ENCODE data around the gene ZNF560.

The ZNF560 gene

GRCh38 chr19:9531933-9532332, 33.5 kb upstream of the ZNF560 start:
- TF ChIP-seq CTCF (IDR thresholded peaks at IDR 0.05) = no peak
- H3K36me3 ChIP-seq = peaks cover 78% of the 10 kb centered on the region
- H3K27me3 ChIP-seq = no peaks in the 10 kb centered on the region
- no peaks in the 10 kb centered on the region for H3K4me1 ChIP-seq (ENCODE audit: control insufficient read depth in 1 of 2, insufficient read depth in 1 of 2, low read depth in 1 of 2, low read length in 1 of 2)
- H3K9me3 ChIP-seq = peaks cover 46% of the 10 kb centered on the region
- no peak overlapping the region for H3K27ac ChIP-seq
- H3K4me3 ChIP-seq (ENCODE audit: low read depth in 1 of 2, low read length in 1 of 2) = no peak overlapping the region

GRCh38 chr19:9528757-9529336, 30.4 kb upstream of the ZNF560 start:
- TF ChIP-seq CTCF (IDR thresholded peaks at IDR 0.05) = no peak
- no peak overlapping the region for H3K27ac ChIP-seq
- H3K36me3 ChIP-seq = peaks cover 54% of the 10 kb centered on the region
- no peaks in the 10 kb centered on the region for H3K27me3 ChIP-seq
- no peak overlapping the region for H3K4me3 ChIP-seq (ENCODE audit: low read depth in 1 of 2, low read length in 1 of 2)
- no peaks in the 10 kb centered on the region for H3K4me1 ChIP-seq (ENCODE audit: control insufficient read depth in 1 of 2, insufficient read depth in 1 of 2, low read depth in 1 of 2, low read length in 1 of 2)
- H3K9me3 ChIP-seq = peaks cover 65% of the 10 kb centered on the region

- TF ChIP-seq CTCF (IDR thresholded peaks at IDR 0.05) = no peak
- Histone ChIP-seq H3K4me3 (ENCODE audit: low read depth in 1 of 2, low read length in 1 of 2) (no peak overlapping the region), H3K4me1 (ENCODE audit: control insufficient read depth in 1 of 2, insufficient read depth in 1 of 2, low read depth in 1 of 2, low read length in 1 of 2) (no peaks in the 10 kb centered on the region), H3K36me3 (peaks cover 6% of the 10 kb centered on the region), H3K9me3 (peaks cover 52% of the 10 kb centered on the region), H3K27me3 (no peaks in the 10 kb centered on the region), H3K27ac (no peak overlapping the region)
Observed at GRCh38 chr19:9523885-9524474, 25.6 kb upstream of the ZNF560 start.

GRCh38 chr19:9507285-9507684, 8.9 kb upstream of the ZNF560 start:
- no peaks in the 10 kb centered on the region for H3K36me3 ChIP-seq
- H3K4me3 ChIP-seq (ENCODE audit: low read depth in 1 of 2, low read length in 1 of 2) = no peak overlapping the region
- no peak overlapping the region for H3K27ac ChIP-seq
- peaks cover 4% of the 10 kb centered on the region for H3K9me3 ChIP-seq
- no peaks in the 10 kb centered on the region for H3K27me3 ChIP-seq
- H3K4me1 ChIP-seq (ENCODE audit: control insufficient read depth in 1 of 2, insufficient read depth in 1 of 2, low read depth in 1 of 2, low read length in 1 of 2) = no peaks in the 10 kb centered on the region
- TF ChIP-seq CTCF (IDR thresholded peaks at IDR 0.05) = no peak

GRCh38 chr19:9500796-9501195, 2.4 kb upstream of the ZNF560 start:
- no peak for TF ChIP-seq CTCF (IDR thresholded peaks at IDR 0.05)
- no peak overlapping the region for H3K27ac ChIP-seq
- H3K36me3 ChIP-seq = no peaks in the 10 kb centered on the region
- peaks cover 22% of the 10 kb centered on the region for H3K27me3 ChIP-seq
- H3K9me3 ChIP-seq = peaks cover 23% of the 10 kb centered on the region
- H3K4me3 ChIP-seq (ENCODE audit: low read depth in 1 of 2, low read length in 1 of 2) = no peak overlapping the region
- H3K4me1 ChIP-seq (ENCODE audit: control insufficient read depth in 1 of 2, insufficient read depth in 1 of 2, low read depth in 1 of 2, low read length in 1 of 2) = no peaks in the 10 kb centered on the region

All from neutrophil (primary cell).